HTERT RPE-1 (cell line): ENCODE data around the gene ECI1.

Experiments
- in situ Hi-C: fragments of 300-500 bp; cut with MboI; formaldehyde crosslinking; loops from 4 replicates; pipeline ENCODE4 v1.14.3; 2020; ENCODE audit warnings: low sequenced_read_pairs

The ECI1 gene

GRCh38 chr16:2235234-2235651, 16.1 kb downstream of the ECI1 start:
- in situ Hi-C loops, result no loop called here

DNA sequence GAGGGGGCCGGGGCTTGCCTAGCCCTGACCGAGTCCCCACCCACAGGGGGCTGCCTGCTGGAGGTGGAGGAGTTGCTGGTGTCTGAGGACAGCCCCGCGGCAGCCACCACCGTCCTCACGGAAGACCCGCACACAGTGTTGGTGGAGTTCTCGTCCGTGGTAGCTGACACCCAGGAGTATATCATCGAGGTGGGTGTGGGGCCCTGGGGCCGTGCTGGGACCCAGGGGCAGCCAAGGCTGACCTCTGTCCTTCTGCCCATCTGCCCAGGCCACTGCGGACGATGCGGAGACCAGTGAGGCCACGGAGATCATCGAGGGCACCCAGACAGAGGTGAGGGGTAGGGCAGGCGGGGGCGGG, 16.6 kb downstream of the ECI1 start:
- in situ Hi-C loops, result no loop called here

DNA sequence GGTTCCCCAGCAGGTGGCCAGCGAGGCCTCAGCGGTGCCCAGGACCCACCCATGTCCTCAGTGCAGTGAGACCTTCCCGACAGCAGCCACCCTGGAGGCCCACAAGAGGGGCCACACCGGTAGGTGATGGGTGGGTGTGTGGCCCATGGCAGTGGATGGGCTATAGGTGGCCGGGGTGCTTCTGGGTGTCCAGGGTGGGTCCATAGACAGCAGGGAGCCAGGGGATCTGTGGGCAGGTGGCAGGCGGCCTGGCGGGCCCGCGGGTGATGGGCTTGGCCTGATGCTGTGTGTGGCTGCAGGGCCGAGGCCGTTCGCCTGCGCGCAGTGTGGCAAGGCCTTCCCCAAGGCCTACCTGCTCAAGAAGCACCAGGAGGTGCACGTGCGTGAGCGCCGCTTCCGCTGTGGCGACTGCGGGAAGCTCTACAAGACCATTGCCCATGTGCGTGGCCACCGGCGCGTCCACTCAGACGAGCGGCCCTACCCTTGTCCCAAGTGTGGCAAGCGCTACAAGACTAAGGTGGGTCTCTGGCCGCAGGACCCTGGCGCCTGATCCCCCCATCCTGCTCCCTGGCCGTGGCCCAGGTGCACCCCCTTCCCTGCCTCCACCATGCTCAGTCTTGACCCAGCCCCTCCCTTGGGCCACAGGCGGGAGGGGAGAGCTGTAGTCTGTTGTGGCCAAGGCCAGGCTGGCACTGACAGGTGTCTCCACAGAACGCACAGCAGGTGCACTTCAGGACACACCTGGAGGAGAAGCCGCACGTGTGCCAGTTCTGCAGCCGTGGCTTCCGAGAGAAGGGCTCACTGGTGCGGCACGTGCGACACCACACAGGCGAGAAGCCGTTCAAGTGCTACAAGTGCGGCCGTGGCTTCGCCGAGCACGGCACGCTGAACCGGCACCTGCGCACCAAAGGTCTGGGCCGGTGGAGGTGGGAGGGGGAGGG, 17.2 kb downstream of the ECI1 start:
- in situ Hi-C loops, result no loop called here

DNA sequence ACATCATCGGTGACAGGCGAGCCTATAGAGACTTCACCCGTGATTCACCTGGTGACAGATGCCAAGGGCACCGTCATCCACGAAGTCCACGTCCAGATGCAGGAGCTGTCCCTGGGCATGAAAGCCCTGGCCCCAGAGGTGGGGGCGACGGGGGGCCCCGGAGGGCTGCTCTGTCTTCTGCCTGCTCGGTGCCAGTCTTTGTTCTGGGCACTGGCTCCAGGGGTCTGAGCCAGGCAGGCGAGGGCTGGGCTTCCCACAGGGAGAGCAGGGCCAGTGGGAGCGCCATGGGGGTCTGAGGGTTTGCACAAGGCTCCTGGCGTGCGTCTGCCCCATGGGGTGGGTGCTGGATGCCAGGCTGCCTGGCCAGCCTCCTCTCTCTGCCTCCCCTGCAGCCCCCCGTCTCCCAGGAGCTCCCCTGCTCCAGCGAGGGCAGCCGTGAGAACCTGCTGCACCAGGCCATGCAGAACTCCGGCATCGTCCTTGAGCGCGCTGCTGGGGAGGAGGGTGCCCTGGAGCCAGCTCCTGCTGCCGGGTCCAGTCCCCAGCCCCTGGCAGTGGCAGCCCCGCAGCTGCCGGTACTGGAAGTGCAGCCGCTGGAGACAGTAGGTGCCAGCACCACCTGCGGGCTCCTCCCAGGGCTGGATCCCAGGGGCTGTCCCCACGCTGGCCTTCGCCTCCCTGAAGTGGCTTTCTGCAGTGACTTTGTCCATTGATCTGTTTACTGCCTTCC, 18.2 kb downstream of the ECI1 start:
- in situ Hi-C loops, result no loop called here

DNA sequence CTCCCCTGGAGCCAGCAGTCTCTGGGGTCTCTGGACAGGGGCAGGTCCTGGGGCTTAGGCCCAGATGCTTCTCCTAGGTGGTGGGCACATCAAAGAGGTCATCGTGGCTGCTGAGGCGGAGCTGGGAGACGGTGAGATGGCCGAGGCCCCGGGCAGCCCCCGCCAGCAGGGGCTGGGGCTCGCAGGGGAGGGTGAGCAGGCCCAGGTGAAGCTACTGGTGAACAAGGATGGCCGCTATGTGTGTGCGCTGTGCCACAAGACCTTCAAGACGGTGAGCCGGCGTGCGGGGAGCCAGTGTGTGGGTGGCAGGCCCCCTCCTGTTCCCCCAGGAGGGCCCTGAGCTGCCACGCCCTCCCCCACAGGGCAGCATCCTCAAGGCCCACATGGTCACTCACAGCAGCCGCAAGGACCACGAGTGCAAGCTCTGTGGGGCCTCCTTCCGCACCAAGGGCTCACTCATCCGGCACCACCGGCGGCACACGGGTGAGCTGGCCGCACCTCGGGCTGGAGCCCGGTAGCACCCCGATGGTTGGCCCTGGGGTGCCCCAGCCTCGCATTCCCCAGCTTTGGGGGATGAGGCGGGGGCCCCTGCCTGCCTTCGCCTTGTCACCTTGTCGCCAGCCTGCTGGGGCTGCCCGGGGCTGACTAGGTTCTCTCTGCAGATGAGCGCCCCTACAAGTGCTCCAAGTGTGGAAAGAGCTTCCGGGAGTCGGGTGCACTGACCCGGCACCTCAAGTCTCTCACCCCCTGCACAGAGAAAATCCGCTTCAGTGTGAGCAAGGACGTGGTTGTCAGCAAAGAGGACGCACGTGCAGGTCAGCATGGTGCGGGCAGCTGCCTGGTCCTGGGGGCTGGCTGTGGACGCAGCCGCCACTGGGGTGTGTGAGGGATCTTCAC, 19.0 kb downstream of the ECI1 start:
- in situ Hi-C loops, result no loop called here

GRCh38 chr16:2231016-2231931, 20.1 kb downstream of the ECI1 start:
- in situ Hi-C loops, result no loop called here

GRCh38 chr16:2230376-2230775, 21.0 kb downstream of the ECI1 start:
- in situ Hi-C loops, result no loop called here

DNA sequence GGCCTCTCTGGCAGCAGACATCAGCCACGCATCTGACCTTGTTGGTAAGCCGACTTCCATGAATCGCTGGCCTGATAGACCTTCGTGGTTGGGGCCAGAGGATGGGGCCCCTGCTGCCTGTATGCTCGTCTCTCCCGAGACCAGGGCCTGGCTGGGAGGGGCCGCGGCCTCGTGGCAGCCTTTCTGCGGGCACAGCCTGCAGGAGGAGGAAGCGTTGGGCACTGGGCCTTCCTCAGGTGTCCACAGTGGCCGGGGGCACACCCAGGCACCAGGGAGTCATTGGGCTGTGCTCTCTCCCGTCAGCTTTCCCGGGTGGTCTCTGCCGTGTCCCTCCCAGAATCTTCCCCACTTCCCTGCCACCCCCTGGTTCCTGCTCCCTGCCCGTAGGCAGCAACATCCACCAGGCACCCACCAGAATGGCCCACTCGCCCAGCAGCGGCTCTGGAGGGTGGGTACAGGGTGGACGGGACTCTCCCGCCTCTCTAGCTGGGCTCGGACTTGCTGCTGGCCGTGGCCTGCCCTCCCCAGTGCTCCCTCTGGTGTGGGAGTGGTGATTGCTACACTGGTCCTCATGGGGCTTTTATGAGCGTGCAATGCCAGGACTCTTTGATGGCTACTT, 21.6 kb downstream of the ECI1 start:
- in situ Hi-C loops, result no loop called here

GRCh38 chr16:2229091-2229490, 22.3 kb downstream of the ECI1 start:
- in situ Hi-C loops, result no loop called here

GRCh38 chr16:2228161-2228824, 23.1 kb downstream of the ECI1 start:
- in situ Hi-C loops, result no loop called here

DNA sequence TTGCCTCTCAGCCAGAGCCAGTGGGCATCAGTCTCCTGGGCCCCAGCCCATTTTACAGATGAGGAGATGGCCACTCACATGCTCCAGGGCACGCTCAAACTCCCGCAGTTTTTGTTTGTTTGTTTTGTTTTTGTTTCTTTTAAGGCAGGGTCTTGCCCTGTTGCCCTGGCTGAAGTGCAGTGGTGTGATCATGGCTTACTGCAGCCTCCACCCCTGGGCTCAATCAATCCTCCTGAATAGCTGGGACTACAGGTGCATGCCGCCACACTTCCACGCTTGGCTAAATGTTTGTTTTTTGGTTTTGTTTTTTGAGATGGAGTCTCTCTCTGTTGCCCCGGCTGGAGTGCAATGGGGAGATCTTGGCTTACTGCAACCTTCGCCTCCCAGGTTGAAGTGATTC, 24.5 kb downstream of the ECI1 start:
- in situ Hi-C loops, result no loop called here

GRCh38 chr16:2226245-2226793, 25.1 kb downstream of the ECI1 start:
- in situ Hi-C loops, result no loop called here

DNA sequence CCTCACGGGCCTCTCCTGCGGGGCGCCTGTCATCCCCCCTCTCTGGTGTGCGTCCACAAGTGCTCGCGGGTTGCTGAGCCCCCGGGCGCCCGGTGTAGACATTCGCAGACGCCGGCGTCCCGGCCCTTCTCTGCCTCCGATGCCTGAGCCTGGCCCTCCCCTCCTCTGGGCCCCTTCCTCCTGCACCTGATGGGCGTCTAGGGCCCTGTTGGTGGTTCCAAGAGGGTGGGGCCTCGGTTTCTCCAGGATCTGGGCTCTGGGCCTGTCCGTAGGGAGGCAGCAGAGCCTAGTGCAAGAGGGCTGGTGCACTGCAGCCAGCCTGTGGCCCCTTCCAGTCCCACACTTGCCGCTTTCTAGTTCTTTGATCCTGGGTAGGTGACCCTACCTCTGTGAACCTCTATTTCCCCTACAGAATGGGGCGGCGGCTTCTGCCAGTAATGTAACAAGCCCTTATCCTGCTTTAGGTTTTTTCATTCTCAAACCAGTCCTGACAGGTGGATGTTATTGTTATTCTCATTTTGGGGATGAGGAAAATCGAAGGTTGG, 27.4 kb downstream of the ECI1 start:
- in situ Hi-C loops, result no loop called here

DNA sequence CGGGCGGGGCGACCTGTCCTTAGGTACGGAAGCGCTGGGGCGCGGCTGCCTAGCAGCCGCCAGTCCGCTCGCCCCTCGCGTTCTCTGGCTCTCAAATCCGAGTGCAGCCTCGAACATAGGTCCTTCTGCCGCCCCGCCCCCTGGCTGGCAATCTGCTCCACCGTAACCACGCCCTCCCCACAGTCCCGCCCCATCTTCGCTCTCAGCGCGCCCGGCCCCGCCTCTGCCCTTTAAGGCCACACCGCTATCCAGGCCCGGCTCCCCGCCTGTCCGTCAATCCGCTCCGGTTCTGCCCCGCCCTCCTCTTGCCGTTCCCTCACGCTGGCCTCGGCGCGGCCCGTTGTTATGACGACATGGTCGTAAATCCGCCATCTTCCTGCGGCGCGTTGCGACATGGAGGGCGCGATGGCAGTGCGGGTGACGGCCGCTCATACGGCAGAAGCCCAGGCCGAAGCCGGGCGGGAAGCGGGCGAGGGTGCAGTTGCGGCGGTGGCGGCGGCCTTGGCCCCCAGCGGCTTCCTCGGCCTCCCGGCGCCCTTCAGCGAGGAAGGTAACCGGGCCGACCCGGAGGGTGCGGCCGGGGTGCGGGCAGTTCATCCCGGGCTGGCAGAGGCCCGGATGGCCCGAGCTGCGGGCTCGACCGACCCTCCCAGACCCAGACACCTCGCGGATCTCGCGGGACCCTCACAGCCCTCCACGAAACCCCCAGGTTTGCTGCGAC, 28.0 kb downstream of the ECI1 start, which contains the start of gene E4F1:
Gene E4F1, plus strand, starts transcription at position 371 of the 721 bp plus-strand sequence. Its CDS starts 23 bp downstream, at position 394.
- in situ Hi-C loops, result no loop called here

DNA sequence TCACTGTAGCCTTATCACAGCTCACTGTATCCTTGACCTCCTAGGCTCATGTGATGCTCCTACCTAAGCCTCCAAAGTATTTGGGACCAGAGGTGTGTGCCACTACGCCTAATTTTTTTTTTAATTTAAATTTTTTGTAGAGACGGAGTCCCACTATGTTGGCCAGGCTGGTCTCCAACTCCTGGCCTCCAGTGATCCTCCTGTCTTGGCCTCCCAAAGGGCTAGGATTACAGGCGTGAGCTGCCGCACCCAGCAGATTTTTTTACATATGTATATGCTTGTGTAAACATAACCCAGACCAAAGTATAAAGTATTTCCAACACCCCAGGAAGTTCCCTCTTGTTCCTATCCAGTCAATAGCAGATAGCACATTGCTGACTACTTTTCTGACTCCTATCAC, 35.1 kb downstream of the ECI1 start:
- in situ Hi-C loops, result no loop called here

DNA sequence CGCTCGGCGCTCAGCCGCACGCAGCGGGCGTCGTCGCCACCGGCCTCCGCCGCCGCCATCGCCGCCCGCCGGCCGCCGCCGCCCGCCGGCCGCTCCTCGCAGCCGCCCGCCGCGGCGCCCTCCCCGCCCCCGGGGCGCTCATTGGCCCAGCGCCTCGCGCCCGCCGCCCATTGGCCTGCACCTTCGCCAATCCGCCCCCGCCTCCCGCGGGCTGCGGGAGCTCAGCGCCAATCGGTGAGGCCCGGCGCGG, 36.7 kb downstream of the ECI1 start, which contains the start of gene PGP:
Gene PGP, minus strand, starts transcription at position 122 of the 250 bp plus-strand sequence. Its CDS starts 63 bp downstream, at position 59.
- in situ Hi-C loops, result no loop called here

DNA sequence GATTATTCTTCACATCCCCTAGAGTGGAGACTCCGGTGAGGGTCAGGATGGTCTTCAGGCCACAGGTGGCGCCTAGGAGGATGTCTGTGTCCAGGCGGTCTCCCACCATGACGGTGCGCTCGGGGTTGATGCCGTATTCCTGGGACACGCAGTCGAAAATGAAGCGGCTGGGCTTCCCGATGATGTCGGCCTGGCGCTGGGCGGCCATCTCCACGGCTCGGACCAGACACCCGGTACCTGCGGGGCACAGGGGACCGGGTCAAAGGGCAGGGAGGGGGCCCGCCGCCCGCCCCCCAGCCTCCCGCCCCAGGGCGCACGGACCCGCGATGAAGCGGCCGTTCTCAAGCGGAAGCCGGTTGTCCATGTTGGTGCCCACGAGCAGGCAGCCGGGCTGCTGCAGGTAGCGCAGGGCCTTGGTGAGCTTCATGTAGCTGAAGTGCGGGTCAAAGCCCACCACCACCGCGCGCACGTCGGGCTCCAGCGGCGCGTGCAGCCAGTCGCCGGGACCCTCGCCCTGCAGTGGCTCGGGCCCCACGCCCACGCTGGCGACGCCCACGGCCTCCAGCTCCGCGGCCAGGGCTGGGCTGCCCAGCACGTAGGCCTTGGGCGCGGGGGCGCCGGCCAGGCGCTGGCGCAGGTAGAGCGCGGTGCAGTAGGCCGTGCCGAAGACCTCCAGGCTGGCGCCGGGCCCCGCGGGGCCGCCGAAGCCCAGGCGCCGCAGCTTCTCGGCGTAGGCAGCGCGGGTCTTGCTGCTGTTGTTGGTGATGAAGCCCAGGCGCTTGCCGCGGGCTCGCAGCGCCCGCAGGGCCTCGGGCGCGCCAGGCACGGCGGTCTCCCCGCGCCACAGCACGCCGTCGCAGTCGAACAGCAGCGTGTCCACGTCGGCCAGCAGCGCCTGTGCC, 37.3 kb downstream of the ECI1 start:
- in situ Hi-C loops, result no loop called here
